K562 (cell line): ENCODE results near the gene POLR1B. TPM values are rescaled to one million over a fixed set of nuclear protein-coding genes. Genes with fewer than 3 reads are reported as not detected.
A peak's percentile ranks its signal among the peaks of the same experiment; 100 is the strongest.

Experiments used
- CLOCK ChIP-seq: fragments of 250-450 bp; sonication (Bioruptor Pico); IDR thresholded peaks from 2 replicates; pipeline ENCODE4 v1.4.0; 2020; ENCODE audit warnings: mild to moderate bottlenecking, moderate library complexity, borderline replicate concordance
- EGR1 ChIP-seq: fragments of 450-650 bp; conservative IDR thresholded peaks from 2 replicates; pipeline ENCODE4 v1.6.1; 2017; ENCODE audit warnings: mild to moderate bottlenecking
- ERF ChIP-seq: fragments of 450-650 bp; formaldehyde crosslinking; IDR thresholded peaks from 2 replicates; pipeline ENCODE4 v1.4.0; 2020; ENCODE audit warnings: mild to moderate bottlenecking, mixed read lengths
- FIP1L1 ChIP-seq: fragments of 200-400 bp; formaldehyde crosslinking; IDR thresholded peaks from 2 replicates; pipeline ENCODE4 v1.6.1; 2018; ENCODE audit warnings: mild to moderate bottlenecking, low read depth, low read length; ENCODE audit not compliant: poor library complexity, severe bottlenecking
- FOXM1 ChIP-seq, 2 experiments: fragments of 450-650 bp in 1 of 2; sonication (generic) in 1 of 2; formaldehyde crosslinking in 1 of 2; IDR thresholded peaks; 2 replicates each; pipeline versions ENCODE4 v1.6.1 to v1.9.0; 2017 to 2022; ENCODE audit warnings: low read depth in 2 of 2, mild to moderate bottlenecking in 2 of 2, missing genetic modification reagents in 1 of 2, moderate library complexity in 1 of 2
- KLF1 ChIP-seq: fragments of 450-650 bp; IDR thresholded peaks from 2 replicates; pipeline ENCODE4 v1.6.1; 2016; ENCODE audit warnings: missing genetic modification characterization, missing compliant biosample characterization
- NFIC ChIP-seq: fragments of 450-650 bp; IDR thresholded peaks from 2 replicates; pipeline ENCODE4 v1.6.1; 2017; ENCODE audit warnings: mild to moderate bottlenecking, inconsistent platforms
- NR3C1 ChIP-seq: sonication (generic); formaldehyde crosslinking; IDR thresholded peaks from 2 replicates; pipeline ENCODE4 v1.8.1; 2022; ENCODE audit warnings: missing genetic modification reagents
- RFX5 ChIP-seq: IDR thresholded peaks from 2 replicates; pipeline ENCODE4 v1.6.1; 2011; ENCODE audit warnings: low read depth, mild to moderate bottlenecking, improper control_type of control experiment, low read length
- SIN3B ChIP-seq: fragments of 450-650 bp; IDR thresholded peaks from 2 replicates; pipeline ENCODE4 v1.6.1; 2017; ENCODE audit warnings: low read depth, mild to moderate bottlenecking, moderate library complexity
- SUPT5H ChIP-seq: fragments of 450-650 bp; IDR thresholded peaks from 2 replicates; pipeline ENCODE4 v1.6.1; 2016
- ZFP91 ChIP-seq: sonication (generic); formaldehyde crosslinking; IDR thresholded peaks from 2 replicates; pipeline ENCODE4 v1.8.0; 2022; ENCODE audit warnings: mild to moderate bottlenecking, missing genetic modification reagents
- polyA plus RNA-seq, 8 experiments: library from polyadenylated mRNA; depleted of rRNA in 4 of 8; stranded (reverse) in 5 of 8; unstranded in 3 of 8; fragments of >200 nt; fragmentation: Nextera tagmentation in 2 of 8; fragmentation: Illumina TruSeq in 1 of 8; extraction: Ambion mirVana in 2 of 8; extraction: Trizol in 1 of 8; gene quantifications; 2 replicates each; pipeline versions ENCODE4 v1.2.1 to v1.2.3, GENCODE V29; 2011 to 2014; ENCODE audit warnings: inconsistent platforms in 1 of 8, missing spikeins in 1 of 8
- total RNA-seq, 7 experiments: library from RNA; depleted of rRNA in 6 of 7; stranded (reverse); fragments of >200 nt in 6 of 7; fragmentation: Illumina TruSeq in 2 of 7; extraction: Trizol in 2 of 7; gene quantifications; 2 replicates each; pipeline versions ENCODE4 v1.2.1 to v1.2.3, GENCODE V29; 2011 to 2021; ENCODE audit warnings: low replicate concordance in 1 of 7
- TF ChIP-seq, protein P1 (sequence below): sonication (generic); formaldehyde crosslinking; IDR thresholded peaks from 2 replicates; pipeline ENCODE4 v1.8.0; 2023; ENCODE audit warnings: missing genetic modification reagents, mild to moderate bottlenecking, borderline replicate concordance
- TF ChIP-seq, protein P2 (sequence below): fragments of 450-650 bp; IDR thresholded peaks from 2 replicates; pipeline ENCODE4 v1.6.1; 2018; ENCODE audit not compliant: partially characterized antibody

POLR1B gene
- total and polyA plus RNA-seq, 9 of the 15 experiments (the other 6 are each of a cell fraction or from before 2014, with no cell fraction given) = 19.8 to 55.1 (median 40.2) TPM

GRCh38 chr2:112584891-112585250 lies 42.6 kb downstream of the POLR1B start (continued):
- TF ChIP-seq, protein P1, sequence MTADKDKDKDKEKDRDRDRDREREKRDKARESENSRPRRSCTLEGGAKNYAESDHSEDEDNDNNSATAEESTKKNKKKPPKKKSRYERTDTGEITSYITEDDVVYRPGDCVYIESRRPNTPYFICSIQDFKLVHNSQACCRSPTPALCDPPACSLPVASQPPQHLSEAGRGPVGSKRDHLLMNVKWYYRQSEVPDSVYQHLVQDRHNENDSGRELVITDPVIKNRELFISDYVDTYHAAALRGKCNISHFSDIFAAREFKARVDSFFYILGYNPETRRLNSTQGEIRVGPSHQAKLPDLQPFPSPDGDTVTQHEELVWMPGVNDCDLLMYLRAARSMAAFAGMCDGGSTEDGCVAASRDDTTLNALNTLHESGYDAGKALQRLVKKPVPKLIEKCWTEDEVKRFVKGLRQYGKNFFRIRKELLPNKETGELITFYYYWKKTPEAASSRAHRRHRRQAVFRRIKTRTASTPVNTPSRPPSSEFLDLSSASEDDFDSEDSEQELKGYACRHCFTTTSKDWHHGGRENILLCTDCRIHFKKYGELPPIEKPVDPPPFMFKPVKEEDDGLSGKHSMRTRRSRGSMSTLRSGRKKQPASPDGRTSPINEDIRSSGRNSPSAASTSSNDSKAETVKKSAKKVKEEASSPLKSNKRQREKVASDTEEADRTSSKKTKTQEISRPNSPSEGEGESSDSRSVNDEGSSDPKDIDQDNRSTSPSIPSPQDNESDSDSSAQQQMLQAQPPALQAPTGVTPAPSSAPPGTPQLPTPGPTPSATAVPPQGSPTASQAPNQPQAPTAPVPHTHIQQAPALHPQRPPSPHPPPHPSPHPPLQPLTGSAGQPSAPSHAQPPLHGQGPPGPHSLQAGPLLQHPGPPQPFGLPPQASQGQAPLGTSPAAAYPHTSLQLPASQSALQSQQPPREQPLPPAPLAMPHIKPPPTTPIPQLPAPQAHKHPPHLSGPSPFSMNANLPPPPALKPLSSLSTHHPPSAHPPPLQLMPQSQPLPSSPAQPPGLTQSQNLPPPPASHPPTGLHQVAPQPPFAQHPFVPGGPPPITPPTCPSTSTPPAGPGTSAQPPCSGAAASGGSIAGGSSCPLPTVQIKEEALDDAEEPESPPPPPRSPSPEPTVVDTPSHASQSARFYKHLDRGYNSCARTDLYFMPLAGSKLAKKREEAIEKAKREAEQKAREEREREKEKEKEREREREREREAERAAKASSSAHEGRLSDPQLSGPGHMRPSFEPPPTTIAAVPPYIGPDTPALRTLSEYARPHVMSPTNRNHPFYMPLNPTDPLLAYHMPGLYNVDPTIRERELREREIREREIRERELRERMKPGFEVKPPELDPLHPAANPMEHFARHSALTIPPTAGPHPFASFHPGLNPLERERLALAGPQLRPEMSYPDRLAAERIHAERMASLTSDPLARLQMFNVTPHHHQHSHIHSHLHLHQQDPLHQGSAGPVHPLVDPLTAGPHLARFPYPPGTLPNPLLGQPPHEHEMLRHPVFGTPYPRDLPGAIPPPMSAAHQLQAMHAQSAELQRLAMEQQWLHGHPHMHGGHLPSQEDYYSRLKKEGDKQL (CRISPR knock-in tag) = no peak
- TF ChIP-seq SIN3B = no peak
- 0 out of 2 replicates have a peak, but pooled peaks have one; percentile 18 for TF ChIP-seq CLOCK (CRISPR knock-in tag)
- no peak for TF ChIP-seq RFX5
- TF ChIP-seq KLF1 = no peak
- no peak for TF ChIP-seq NFIC
- TF ChIP-seq FIP1L1 = no peak
- no peak for TF ChIP-seq NR3C1 (CRISPR knock-in tag)
- TF ChIP-seq SUPT5H = no peak
- no peak; the same call in 1 of the 2 replicates for TF ChIP-seq FOXM1 (IDR thresholded peaks at IDR 0.05; ENCODE audit: low read depth)
- no peak for TF ChIP-seq FOXM1 (CRISPR knock-in tag; IDR thresholded peaks at IDR 0.05; ENCODE audit: low read depth)
- no peak for TF ChIP-seq ZFP91
- 0 out of 2 replicates have a peak, but pooled peaks have one; percentile 2 for TF ChIP-seq EGR1
- TF ChIP-seq, protein P2, sequence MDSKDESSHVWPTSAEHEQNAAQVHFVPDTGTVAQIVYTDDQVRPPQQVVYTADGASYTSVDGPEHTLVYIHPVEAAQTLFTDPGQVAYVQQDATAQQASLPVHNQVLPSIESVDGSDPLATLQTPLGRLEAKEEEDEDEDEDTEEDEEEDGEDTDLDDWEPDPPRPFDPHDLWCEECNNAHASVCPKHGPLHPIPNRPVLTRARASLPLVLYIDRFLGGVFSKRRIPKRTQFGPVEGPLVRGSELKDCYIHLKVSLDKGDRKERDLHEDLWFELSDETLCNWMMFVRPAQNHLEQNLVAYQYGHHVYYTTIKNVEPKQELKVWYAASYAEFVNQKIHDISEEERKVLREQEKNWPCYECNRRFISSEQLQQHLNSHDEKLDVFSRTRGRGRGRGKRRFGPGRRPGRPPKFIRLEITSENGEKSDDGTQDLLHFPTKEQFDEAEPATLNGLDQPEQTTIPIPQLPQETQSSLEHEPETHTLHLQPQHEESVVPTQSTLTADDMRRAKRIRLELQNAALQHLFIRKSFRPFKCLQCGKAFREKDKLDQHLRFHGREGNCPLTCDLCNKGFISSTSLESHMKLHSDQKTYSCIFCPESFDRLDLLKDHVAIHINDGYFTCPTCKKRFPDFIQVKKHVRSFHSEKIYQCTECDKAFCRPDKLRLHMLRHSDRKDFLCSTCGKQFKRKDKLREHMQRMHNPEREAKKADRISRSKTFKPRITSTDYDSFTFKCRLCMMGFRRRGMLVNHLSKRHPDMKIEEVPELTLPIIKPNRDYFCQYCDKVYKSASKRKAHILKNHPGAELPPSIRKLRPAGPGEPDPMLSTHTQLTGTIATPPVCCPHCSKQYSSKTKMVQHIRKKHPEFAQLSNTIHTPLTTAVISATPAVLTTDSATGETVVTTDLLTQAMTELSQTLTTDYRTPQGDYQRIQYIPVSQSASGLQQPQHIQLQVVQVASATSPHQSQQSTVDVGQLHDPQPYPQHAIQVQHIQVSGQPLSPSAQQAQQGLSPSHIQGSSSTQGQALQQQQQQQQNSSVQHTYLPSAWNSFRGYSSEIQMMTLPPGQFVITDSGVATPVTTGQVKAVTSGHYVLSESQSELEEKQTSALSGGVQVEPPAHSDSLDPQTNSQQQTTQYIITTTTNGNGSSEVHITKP = no peak
- TF ChIP-seq ERF (CRISPR knock-in tag) = no peak
